ENCODE data around the gene HERC4. TPM values are rescaled to one million over a fixed set of nuclear protein-coding genes. Genes with fewer than 3 reads are reported as not detected.

HERC4 gene
- polyA plus RNA-seq, 4 donors = 13.5 to 40.5 (median 30.7) TPM

DNA sequence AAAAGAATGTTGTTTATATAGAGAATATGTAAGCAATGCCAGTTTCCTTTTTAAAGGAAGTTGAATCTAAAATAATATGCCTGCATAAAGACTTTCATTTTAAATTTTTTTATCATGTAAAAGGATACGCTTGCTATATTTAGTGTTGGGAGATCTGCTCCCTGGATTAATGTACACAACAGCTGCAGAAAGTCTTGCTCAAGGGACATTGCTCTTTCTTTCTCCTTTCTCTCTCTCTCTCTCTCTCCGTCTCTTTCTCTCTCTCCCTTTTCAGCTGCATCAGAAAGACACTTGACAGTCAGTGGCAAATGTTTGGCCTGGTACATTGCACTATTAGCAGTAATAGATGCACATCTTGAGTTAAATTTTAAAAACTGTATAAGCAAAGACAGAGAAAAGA is 34.9 kb upstream of the HERC4 start:
- H3K27ac ChIP-seq (ENCODE audit: low read depth in 1 of 3, low read length in 2 of 3) = no peak overlapping the region
- H3K4me3 ChIP-seq (ENCODE audit: low read depth in 1 of 3, low read length in 3 of 3) = no peak overlapping the region
- FAIRE-seq = no peak
- H3K4me1 ChIP-seq (ENCODE audit: control insufficient read depth in 3 of 3, insufficient read depth in 2 of 3, low read depth in 1 of 3, low read length in 2 of 3) = no peaks in the 10 kb centered on the region
- H3K9me3 ChIP-seq (ENCODE audit: control insufficient read depth in 2 of 2, insufficient read depth in 1 of 2, low read depth in 1 of 2, low read length in 1 of 2) = no peaks in the 10 kb centered on the region
- 58 to 82% (median 64%) methylated on average over 2 of the region's 2 CpGs for WGBS, 3 donors
- no peaks in the 10 kb centered on the region for H3K27me3 ChIP-seq (ENCODE audit: control insufficient read depth in 3 of 3, insufficient read depth in 3 of 3, low read length in 3 of 3)
- H3K36me3 ChIP-seq (ENCODE audit: control insufficient read depth in 3 of 3, insufficient read depth in 2 of 3, low read depth in 1 of 3, low read length in 3 of 3) = no peaks in the 10 kb centered on the region
- DNase-seq = no peak

DNA sequence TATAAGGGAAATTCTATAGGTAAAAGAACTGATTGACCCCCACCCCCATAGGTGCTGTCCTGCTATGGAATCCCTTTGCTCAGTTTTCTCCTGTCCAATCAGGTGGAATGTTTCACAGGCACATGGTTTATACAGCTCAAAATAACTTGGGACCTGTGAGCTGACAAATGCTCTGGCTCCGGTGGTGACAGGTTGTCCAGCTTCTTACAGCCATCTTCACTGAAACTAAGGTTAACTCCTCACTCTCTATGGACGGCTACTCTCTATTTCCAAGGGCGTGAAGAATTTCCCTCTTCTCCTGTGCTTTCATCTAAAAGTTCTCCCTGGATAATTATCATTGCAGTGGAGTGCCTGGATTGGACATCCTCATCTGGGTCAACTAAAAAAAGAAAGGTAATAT is 34.2 kb upstream of the HERC4 start, which contains the start of gene MYPN:
TSS of gene MYPN (plus strand) at position 158 of the 400 bp plus-strand sequence. CDS start 11,951 bp downstream, outside the sequence.
- Histone ChIP-seq H3K27me3 (ENCODE audit: control insufficient read depth in 3 of 3, insufficient read depth in 3 of 3, low read length in 3 of 3) (no peaks in the 10 kb centered on the region), H3K4me1 (ENCODE audit: control insufficient read depth in 3 of 3, insufficient read depth in 2 of 3, low read depth in 1 of 3, low read length in 2 of 3) (no peaks in the 10 kb centered on the region), H3K9me3 (ENCODE audit: control insufficient read depth in 2 of 2, insufficient read depth in 1 of 2, low read depth in 1 of 2, low read length in 1 of 2) (no peaks in the 10 kb centered on the region), H3K36me3 (ENCODE audit: control insufficient read depth in 3 of 3, insufficient read depth in 2 of 3, low read depth in 1 of 3, low read length in 3 of 3) (no peaks in the 10 kb centered on the region), H3K4me3 (ENCODE audit: low read depth in 1 of 3, low read length in 3 of 3) (no peak within 1 kb of the TSS), H3K27ac (ENCODE audit: low read depth in 1 of 3, low read length in 2 of 3) (no peak within 1 kb of the TSS)
- 78 to 93% (median 80%) methylated on average over 3 of the region's 3 CpGs for WGBS, 3 donors
- no peak for DNase-seq
- no peak for FAIRE-seq

DNA sequence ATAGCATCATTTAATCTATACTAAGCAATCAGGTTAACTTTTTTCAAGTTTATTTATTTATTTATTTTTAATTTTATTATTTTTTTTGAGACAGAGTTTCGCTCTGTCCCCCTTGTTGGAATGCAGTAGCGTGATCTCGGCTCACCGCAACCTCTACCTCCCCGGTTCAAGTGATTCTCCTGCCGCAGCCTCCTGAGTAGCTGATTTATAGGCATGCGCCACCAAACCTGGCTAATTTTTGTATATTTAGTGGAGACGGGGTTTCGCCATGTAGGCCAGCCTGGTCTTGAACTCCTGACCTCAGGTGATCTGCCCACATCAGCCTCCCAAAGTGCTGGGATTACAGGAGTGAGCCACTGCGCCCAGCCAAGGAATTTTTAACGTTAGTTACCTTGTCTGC is 33.6 kb upstream of the HERC4 start:
- H3K9me3 ChIP-seq (ENCODE audit: control insufficient read depth in 2 of 2, insufficient read depth in 1 of 2, low read depth in 1 of 2, low read length in 1 of 2) = no peaks in the 10 kb centered on the region
- no peaks in the 10 kb centered on the region for H3K36me3 ChIP-seq (ENCODE audit: control insufficient read depth in 3 of 3, insufficient read depth in 2 of 3, low read depth in 1 of 3, low read length in 3 of 3)
- no peak for FAIRE-seq
- no peak for DNase-seq
- no peaks in the 10 kb centered on the region for H3K4me1 ChIP-seq (ENCODE audit: control insufficient read depth in 3 of 3, insufficient read depth in 2 of 3, low read depth in 1 of 3, low read length in 2 of 3)
- 90 to 95% (median 93%) methylated on average over 11 of the region's 11 CpGs for WGBS, 3 donors
- H3K4me3 ChIP-seq (ENCODE audit: low read depth in 1 of 3, low read length in 3 of 3) = no peak overlapping the region
- no peaks in the 10 kb centered on the region for H3K27me3 ChIP-seq (ENCODE audit: control insufficient read depth in 3 of 3, insufficient read depth in 3 of 3, low read length in 3 of 3)
- H3K27ac ChIP-seq (ENCODE audit: low read depth in 1 of 3, low read length in 2 of 3) = no peak overlapping the region

DNA sequence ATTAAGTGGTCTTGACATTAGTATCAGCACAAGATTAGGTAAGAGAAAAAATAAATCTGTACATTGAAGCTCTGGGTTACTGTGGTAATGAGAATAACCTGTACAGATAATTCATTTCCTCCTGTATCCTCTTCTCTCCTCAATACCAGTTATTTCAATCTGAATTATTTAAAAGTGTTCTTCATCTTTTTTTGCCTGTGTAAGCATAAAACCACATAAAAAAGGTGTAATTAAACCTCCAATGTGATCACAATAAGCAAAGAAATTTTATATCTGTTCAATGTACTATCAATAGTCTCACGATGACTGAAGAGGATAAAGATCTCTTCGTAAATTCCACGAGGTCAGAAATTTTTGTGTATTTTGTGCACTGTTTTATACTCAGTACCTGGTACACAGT is 33.0 kb upstream of the HERC4 start:
- Histone ChIP-seq H3K4me3 (ENCODE audit: low read depth in 1 of 3, low read length in 3 of 3) (no peak overlapping the region), H3K27ac (ENCODE audit: low read depth in 1 of 3, low read length in 2 of 3) (no peak overlapping the region), H3K4me1 (ENCODE audit: control insufficient read depth in 3 of 3, insufficient read depth in 2 of 3, low read depth in 1 of 3, low read length in 2 of 3) (no peaks in the 10 kb centered on the region), H3K9me3 (ENCODE audit: control insufficient read depth in 2 of 2, insufficient read depth in 1 of 2, low read depth in 1 of 2, low read length in 1 of 2) (no peaks in the 10 kb centered on the region), H3K36me3 (ENCODE audit: control insufficient read depth in 3 of 3, insufficient read depth in 2 of 3, low read depth in 1 of 3, low read length in 3 of 3) (no peaks in the 10 kb centered on the region), H3K27me3 (ENCODE audit: control insufficient read depth in 3 of 3, insufficient read depth in 3 of 3, low read length in 3 of 3) (no peaks in the 10 kb centered on the region)
- no peak for DNase-seq
- 78 to 84% (median 82%) methylated on average over 3 of the region's 3 CpGs for WGBS, 3 donors
- FAIRE-seq = no peak

- no peak for DNase-seq
- Histone ChIP-seq H3K27ac (ENCODE audit: low read depth in 1 of 3, low read length in 2 of 3) (no peak overlapping the region), H3K27me3 (ENCODE audit: control insufficient read depth in 3 of 3, insufficient read depth in 3 of 3, low read length in 3 of 3) (no peaks in the 10 kb centered on the region), H3K9me3 (ENCODE audit: control insufficient read depth in 2 of 2, insufficient read depth in 1 of 2, low read depth in 1 of 2, low read length in 1 of 2) (no peaks in the 10 kb centered on the region), H3K4me3 (ENCODE audit: low read depth in 1 of 3, low read length in 3 of 3) (no peak overlapping the region), H3K4me1 (ENCODE audit: control insufficient read depth in 3 of 3, insufficient read depth in 2 of 3, low read depth in 1 of 3, low read length in 2 of 3) (no peaks in the 10 kb centered on the region), H3K36me3 (ENCODE audit: control insufficient read depth in 3 of 3, insufficient read depth in 2 of 3, low read depth in 1 of 3, low read length in 3 of 3) (no peaks in the 10 kb centered on the region)
- 86 to 97% (median 96%) methylated on average over 1 of the region's 1 CpG for WGBS, 3 donors
- FAIRE-seq = no peak
Measured at GRCh38 chr10:68107651-68108050, 32.6 kb upstream of the HERC4 start.

GRCh38 chr10:68106656-68107055 is 31.6 kb upstream of the HERC4 start:
- 71 to 81% (median 81%) methylated on average over 3 of the region's 3 CpGs for WGBS, 3 donors
- no peak for FAIRE-seq

GRCh38 chr10:68105820-68106219 is 30.7 kb upstream of the HERC4 start:
- DNase-seq (no peak), FAIRE-seq (no peak)
- Histone ChIP-seq H3K9me3 (ENCODE audit: control insufficient read depth in 2 of 2, insufficient read depth in 1 of 2, low read depth in 1 of 2, low read length in 1 of 2) (no peaks in the 10 kb centered on the region), H3K27ac (ENCODE audit: low read depth in 1 of 3, low read length in 2 of 3) (no peak overlapping the region), H3K4me1 (ENCODE audit: control insufficient read depth in 3 of 3, insufficient read depth in 2 of 3, low read depth in 1 of 3, low read length in 2 of 3) (no peaks in the 10 kb centered on the region), H3K4me3 (ENCODE audit: low read depth in 1 of 3, low read length in 3 of 3) (no peak overlapping the region), H3K36me3 (ENCODE audit: control insufficient read depth in 3 of 3, insufficient read depth in 2 of 3, low read depth in 1 of 3, low read length in 3 of 3) (no peaks in the 10 kb centered on the region), H3K27me3 (ENCODE audit: control insufficient read depth in 3 of 3, insufficient read depth in 3 of 3, low read length in 3 of 3) (no peaks in the 10 kb centered on the region)
- WGBS, 3 donors = 64 to 78% (median 71%) methylated on average over 3 of the region's 3 CpGs

More at GRCh38 chr10:68106656-68107055, 31.6 kb upstream of the HERC4 start:
- H3K27me3 ChIP-seq (ENCODE audit: control insufficient read depth in 3 of 3, insufficient read depth in 3 of 3, low read length in 3 of 3) = no peaks in the 10 kb centered on the region
- no peaks in the 10 kb centered on the region for H3K36me3 ChIP-seq (ENCODE audit: control insufficient read depth in 3 of 3, insufficient read depth in 2 of 3, low read depth in 1 of 3, low read length in 3 of 3)
- no peak overlapping the region for H3K4me3 ChIP-seq (ENCODE audit: low read depth in 1 of 3, low read length in 3 of 3)
- H3K9me3 ChIP-seq (ENCODE audit: control insufficient read depth in 2 of 2, insufficient read depth in 1 of 2, low read depth in 1 of 2, low read length in 1 of 2) = no peaks in the 10 kb centered on the region
- no peak overlapping the region for H3K27ac ChIP-seq (ENCODE audit: low read depth in 1 of 3, low read length in 2 of 3)
- no peak for DNase-seq
- no peaks in the 10 kb centered on the region for H3K4me1 ChIP-seq (ENCODE audit: control insufficient read depth in 3 of 3, insufficient read depth in 2 of 3, low read depth in 1 of 3, low read length in 2 of 3)

GRCh38 chr10:68103901-68104300 is 28.8 kb upstream of the HERC4 start:
- no peak for DNase-seq
- WGBS, 3 donors = 94 to 96% (median 94%) methylated on average over 3 of the region's 3 CpGs
- Histone ChIP-seq H3K4me1 (ENCODE audit: control insufficient read depth in 3 of 3, insufficient read depth in 2 of 3, low read depth in 1 of 3, low read length in 2 of 3) (no peaks in the 10 kb centered on the region), H3K27me3 (ENCODE audit: control insufficient read depth in 3 of 3, insufficient read depth in 3 of 3, low read length in 3 of 3) (no peaks in the 10 kb centered on the region), H3K27ac (ENCODE audit: low read depth in 1 of 3, low read length in 2 of 3) (no peak overlapping the region), H3K9me3 (ENCODE audit: control insufficient read depth in 2 of 2, insufficient read depth in 1 of 2, low read depth in 1 of 2, low read length in 1 of 2) (no peaks in the 10 kb centered on the region), H3K36me3 (ENCODE audit: control insufficient read depth in 3 of 3, insufficient read depth in 2 of 3, low read depth in 1 of 3, low read length in 3 of 3) (no peaks in the 10 kb centered on the region), H3K4me3 (ENCODE audit: low read depth in 1 of 3, low read length in 3 of 3) (no peak overlapping the region)
- FAIRE-seq = no peak

- H3K4me1 ChIP-seq (ENCODE audit: control insufficient read depth in 3 of 3, insufficient read depth in 2 of 3, low read depth in 1 of 3, low read length in 2 of 3) = no peaks in the 10 kb centered on the region
- H3K36me3 ChIP-seq (ENCODE audit: control insufficient read depth in 3 of 3, insufficient read depth in 2 of 3, low read depth in 1 of 3, low read length in 3 of 3) = no peaks in the 10 kb centered on the region
- WGBS, 3 donors = 76 to 85% (median 81%) methylated on average over 4 of the region's 4 CpGs
- no peak overlapping the region for H3K4me3 ChIP-seq (ENCODE audit: low read depth in 1 of 3, low read length in 3 of 3)
- FAIRE-seq (no peak), DNase-seq (no peak)
- no peaks in the 10 kb centered on the region for H3K27me3 ChIP-seq (ENCODE audit: control insufficient read depth in 3 of 3, insufficient read depth in 3 of 3, low read length in 3 of 3)
- H3K27ac ChIP-seq (ENCODE audit: low read depth in 1 of 3, low read length in 2 of 3) = no peak overlapping the region
- no peaks in the 10 kb centered on the region for H3K9me3 ChIP-seq (ENCODE audit: control insufficient read depth in 2 of 2, insufficient read depth in 1 of 2, low read depth in 1 of 2, low read length in 1 of 2)
Measured at GRCh38 chr10:68103261-68103878, 28.3 kb upstream of the HERC4 start.
